WTC11 (cell line): ENCODE measurements around the gene TEK. TPM values are rescaled to one million over a fixed set of nuclear protein-coding genes. Genes with fewer than 3 reads are reported as not detected.

ENCODE experiments used
- ATAC-seq: fragments of 200-7000 bp; cut with Tn5 transposase; 2 replicates; pipeline ENCODE4 v1.10.0; 2021; ENCODE audit warnings: mild to moderate bottlenecking, moderate library complexity
- CTCF ChIA-PET: fragments of 300-600 bp; sonication (Branson Sonifier 250); formaldehyde crosslinking; loops from one replicate; lab custom pipeline; 2021; ENCODE audit warnings: antibody characterized with exemption; lab: Charles Lee
- POLR2A ChIA-PET: fragments of 350-600 bp; sonication (Branson Sonifier 250); formaldehyde crosslinking; loops from one replicate; lab custom pipeline; 2021; ENCODE audit warnings: antibody characterized with exemption; lab: Charles Lee
- DNase-seq: peaks from one replicate; pipeline ENCODE4 v3.0.0; 2021; ENCODE audit warnings: low spot score
- H3K27ac Mint-ChIP-seq: 2 replicates; pipeline ENCODE4 v1.8.0; 2021; ENCODE audit warnings: mixed read lengths
- H3K27me3 Mint-ChIP-seq: 2 replicates; pipeline ENCODE4 v1.8.0; 2021; ENCODE audit warnings: low read depth, mild to moderate bottlenecking, moderate library complexity, mixed read lengths
- H3K36me3 Mint-ChIP-seq: 2 replicates; pipeline ENCODE4 v1.8.0; 2021; ENCODE audit warnings: mixed read lengths
- H3K4me1 Mint-ChIP-seq: 2 replicates; pipeline ENCODE4 v1.8.0; 2022; ENCODE audit warnings: mixed read lengths
- H3K4me3 Mint-ChIP-seq: 2 replicates; pipeline ENCODE4 v1.8.0; 2021; ENCODE audit warnings: mild to moderate bottlenecking, moderate library complexity, mixed read lengths
- H3K9me3 Mint-ChIP-seq: 2 replicates; pipeline ENCODE4 v1.8.0; 2021; ENCODE audit warnings: mixed read lengths
- AFF4 ChIP-seq: sonication (generic); formaldehyde crosslinking; IDR thresholded peaks from 2 replicates; pipeline ENCODE4 v1.8.1; 2023; ENCODE audit warnings: mild to moderate bottlenecking, missing genetic modification reagents, borderline replicate concordance
- CBFB ChIP-seq: sonication (generic); formaldehyde crosslinking; IDR thresholded peaks from 2 replicates; pipeline ENCODE4 v1.8.1; 2022; ENCODE audit warnings: mild to moderate bottlenecking, low read depth, missing genetic modification reagents
- CDX4 ChIP-seq: fragments of 250-450 bp; sonication (Bioruptor Pico); IDR thresholded peaks from 2 replicates; pipeline ENCODE4 v1.9.0; 2021; ENCODE audit warnings: moderate library complexity, mild to moderate bottlenecking, inconsistent platforms, borderline replicate concordance
- FOXP1 ChIP-seq: sonication (generic); formaldehyde crosslinking; IDR thresholded peaks from 2 replicates; pipeline ENCODE4 v1.8.0; 2022; ENCODE audit warnings: missing genetic modification reagents, mild to moderate bottlenecking, moderate library complexity, borderline replicate concordance
- GABPB1 ChIP-seq: sonication (generic); formaldehyde crosslinking; IDR thresholded peaks from 2 replicates; pipeline ENCODE4 v1.8.1; 2023; ENCODE audit warnings: mild to moderate bottlenecking, missing genetic modification reagents
- IRF1 ChIP-seq: sonication (generic); formaldehyde crosslinking; IDR thresholded peaks from 2 replicates; pipeline ENCODE4 v1.8.0; 2023; ENCODE audit warnings: missing genetic modification reagents
- JAZF1 ChIP-seq: fragments of 250-450 bp; sonication (Bioruptor Pico); IDR thresholded peaks from 2 replicates; pipeline ENCODE4 v1.9.0; 2021; ENCODE audit warnings: moderate library complexity, mild to moderate bottlenecking, inconsistent platforms
- KAT7 ChIP-seq: sonication (generic); formaldehyde crosslinking; IDR thresholded peaks from 2 replicates; pipeline ENCODE4 v1.8.1; 2023; ENCODE audit warnings: missing genetic modification reagents, mild to moderate bottlenecking, borderline replicate concordance
- TEAD4 ChIP-seq: sonication (generic); formaldehyde crosslinking; IDR thresholded peaks from 2 replicates; pipeline ENCODE4 v1.8.0; 2022; ENCODE audit warnings: mild to moderate bottlenecking, missing genetic modification reagents
- ZBTB21 ChIP-seq: sonication (generic); formaldehyde crosslinking; IDR thresholded peaks from 2 replicates; pipeline ENCODE4 v1.8.1; 2023; ENCODE audit warnings: mild to moderate bottlenecking, missing genetic modification reagents, borderline replicate concordance
- ZNF121 ChIP-seq: sonication (generic); formaldehyde crosslinking; IDR thresholded peaks from 2 replicates; pipeline ENCODE4 v1.8.0; 2023; ENCODE audit warnings: missing genetic modification reagents
- ZNF263 ChIP-seq: sonication (generic); formaldehyde crosslinking; IDR thresholded peaks from 2 replicates; pipeline ENCODE4 v1.8.1; 2022; ENCODE audit warnings: low read depth, mild to moderate bottlenecking, moderate library complexity, missing genetic modification reagents
- ZSCAN18 ChIP-seq: fragments of 250-450 bp; sonication (Bioruptor Pico); IDR thresholded peaks from 2 replicates; pipeline ENCODE4 v2.1.2; 2022; ENCODE audit warnings: mild to moderate bottlenecking, moderate library complexity
- total RNA-seq: library from RNA; stranded (reverse); gene quantifications from 3 replicates; pipeline ENCODE4 v1.2.3, GENCODE V29; 2021

The TEK gene
- total RNA-seq, 1 experiment from 2014 or later, result 3.1 TPM

GRCh38 chr9:27168496-27168895, 59.5 kb downstream of the TEK start:
- no peak overlapping the region for H3K27ac Mint-ChIP-seq
- H3K27me3 Mint-ChIP-seq, result no peaks in the 10 kb centered on the region
- peaks cover 4% of the 10 kb centered on the region; the same call in 1 of the 2 replicates for H3K4me1 Mint-ChIP-seq
- peaks cover 8% of the 10 kb centered on the region for H3K9me3 Mint-ChIP-seq
- ATAC-seq, result no peak
- H3K36me3 Mint-ChIP-seq, result 0 out of 2 replicates have a peak, but pooled peaks cover 3% of the 10 kb centered on the region
- TF ChIP-seq KAT7, result no peak
- no peak for TF ChIP-seq TEAD4
- TF ChIP-seq JAZF1 (CRISPR knock-in tag), result no peak
- TF ChIP-seq CDX4 (CRISPR knock-in tag), result no peak
- no peak for TF ChIP-seq ZBTB21 (CRISPR knock-in tag)
- TF ChIP-seq, all 79 proteins: peak for 0
- POLR2A ChIA-PET, result no interaction called here
- CTCF ChIA-PET, result no interaction called here
- DNase-seq, result no peak
- no peak overlapping the region for H3K4me3 Mint-ChIP-seq

DNA sequence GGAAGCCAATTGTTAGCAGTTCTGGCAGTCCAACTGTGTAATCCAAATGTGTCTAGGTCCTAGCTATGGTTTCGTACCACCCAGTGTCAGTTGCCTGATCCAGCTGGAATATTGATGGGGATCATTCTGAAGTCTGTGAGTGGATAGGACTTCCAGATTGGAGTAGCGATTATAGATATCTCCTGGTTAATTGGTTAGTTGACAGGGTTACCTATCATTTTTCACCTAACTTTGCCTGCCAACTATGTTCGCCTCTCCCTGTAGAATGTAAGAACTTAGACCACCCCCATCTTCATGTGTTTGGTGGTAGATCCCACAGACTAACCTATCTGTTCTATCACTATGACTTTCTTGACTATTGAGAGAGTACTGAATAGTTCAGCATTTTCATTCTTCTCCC, 59.9 kb downstream of the TEK start:
- POLR2A ChIA-PET, result no interaction called here
- ATAC-seq (no peak), DNase-seq (no peak)
- Mint-ChIP-seq H3K27ac (no peak overlapping the region), H3K27me3 (no peaks in the 10 kb centered on the region), H3K4me1 (peaks cover 4% of the 10 kb centered on the region; the same call in 1 of the 2 replicates)
- CTCF ChIA-PET, result no interaction called here
- TF ChIP-seq AFF4 (CRISPR knock-in tag) (no peak), GABPB1 (CRISPR knock-in tag) (no peak), FOXP1 (CRISPR knock-in tag) (no peak), CBFB (no peak), IRF1 (no peak), ZSCAN18 (CRISPR knock-in tag) (no peak), TEAD4 (no peak)
- TF ChIP-seq, all 79 proteins: peak for 0
- Mint-ChIP-seq H3K4me3 (no peak overlapping the region), H3K9me3 (peaks cover 8% of the 10 kb centered on the region), H3K36me3 (0 out of 2 replicates have a peak, but pooled peaks cover 3% of the 10 kb centered on the region)

GRCh38 chr9:27176971-27177370, 67.9 kb downstream of the TEK start:
- H3K4me3 Mint-ChIP-seq, result no peak overlapping the region
- H3K36me3 Mint-ChIP-seq, result no peaks in the 10 kb centered on the region
- ChIA-PET POLR2A (no interaction called here), CTCF (no interaction called here)
- ATAC-seq (no peak), DNase-seq (no peak)
- no peak overlapping the region for H3K27ac Mint-ChIP-seq
- H3K27me3 Mint-ChIP-seq, result no peaks in the 10 kb centered on the region
- no peak for TF ChIP-seq ZNF263
- no peak for TF ChIP-seq FOXP1 (CRISPR knock-in tag)
- TF ChIP-seq ZNF121 (CRISPR knock-in tag), result no peak
- H3K4me1 Mint-ChIP-seq, result no peaks in the 10 kb centered on the region
- H3K9me3 Mint-ChIP-seq, result peaks cover 12% of the 10 kb centered on the region
